Memory B cell (primary cell): ENCODE data around the gene C2CD3.

Source experiments
- ATAC-seq: fragments of 150-1000 bp; cut with Tn5 transposase; 2 replicates; pipeline ENCODE4 v1.10.0; 2021; ENCODE audit warnings: low read depth, mild to moderate bottlenecking, moderate library complexity
- DNase-seq, 2 donors: peaks; one replicate each; pipeline ENCODE4 v3.0.0; 2022; ENCODE audit warnings: low spot score in 2 of 2
- H3K27ac Mint-ChIP-seq: one replicate; pipeline ENCODE4 v1.8.0; 2022; ENCODE audit warnings: mild to moderate bottlenecking, moderate library complexity, mixed read lengths
- H3K27me3 Mint-ChIP-seq: one replicate; pipeline ENCODE4 v1.8.0; 2022; ENCODE audit warnings: mixed read lengths
- H3K36me3 Mint-ChIP-seq: one replicate; pipeline ENCODE4 v1.8.0; 2022; ENCODE audit warnings: mild to moderate bottlenecking, mixed read lengths
- H3K4me1 Mint-ChIP-seq: one replicate; pipeline ENCODE4 v1.8.0; 2022; ENCODE audit warnings: mixed read lengths
- H3K4me3 Mint-ChIP-seq: one replicate; pipeline ENCODE4 v1.8.0; 2022; ENCODE audit warnings: mild to moderate bottlenecking, moderate library complexity, mixed read lengths
- H3K9me3 Mint-ChIP-seq: one replicate; pipeline ENCODE4 v1.8.0; 2022; ENCODE audit warnings: mixed read lengths

Gene C2CD3

DNA sequence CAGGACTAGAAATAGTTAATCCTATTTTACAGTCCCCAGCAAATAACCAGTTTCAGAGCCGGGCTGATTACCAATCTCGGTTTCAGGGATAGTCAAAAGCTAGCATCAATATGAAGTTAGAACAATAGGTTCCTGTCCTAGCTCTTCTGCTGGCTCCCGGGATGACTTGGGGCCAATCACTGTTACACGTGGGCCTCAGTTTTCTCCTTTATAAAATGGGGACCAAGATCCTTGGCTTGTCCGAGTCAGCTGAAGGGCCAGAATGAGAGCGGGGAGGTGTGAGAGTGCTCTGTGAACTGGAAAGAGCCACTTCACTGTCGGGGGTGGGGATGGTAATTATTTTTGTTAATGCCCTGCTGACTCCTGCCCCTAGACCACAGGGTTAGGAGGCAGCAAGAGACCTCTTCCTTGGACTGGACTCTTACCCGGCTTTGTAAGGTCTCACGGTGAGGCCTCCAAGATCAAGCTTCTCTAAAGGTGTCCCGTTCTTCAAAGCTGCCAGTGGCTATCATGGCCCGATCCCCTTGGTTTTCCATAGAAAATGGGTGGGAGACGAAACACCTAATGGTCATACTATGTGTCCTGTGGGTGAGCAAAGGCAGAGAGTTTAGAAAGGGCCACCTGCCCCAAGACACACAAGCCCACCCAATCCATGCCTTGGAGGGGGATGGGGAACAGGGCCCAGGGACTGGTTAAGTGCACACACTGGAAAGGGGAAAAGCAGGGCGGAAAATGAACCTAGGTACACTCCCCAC is 189.6 kb downstream of the C2CD3 start:
- Mint-ChIP-seq H3K36me3 (peaks cover 52% of the 10 kb centered on the region), H3K9me3 (no peaks in the 10 kb centered on the region), H3K27ac (peak overlapping the region; percentile 98), H3K4me3 (peak overlapping the region; percentile 99), H3K4me1 (peaks cover 46% of the 10 kb centered on the region), H3K27me3 (no peaks in the 10 kb centered on the region)
- no peak for ATAC-seq
- DNase-seq = no peak

DNA sequence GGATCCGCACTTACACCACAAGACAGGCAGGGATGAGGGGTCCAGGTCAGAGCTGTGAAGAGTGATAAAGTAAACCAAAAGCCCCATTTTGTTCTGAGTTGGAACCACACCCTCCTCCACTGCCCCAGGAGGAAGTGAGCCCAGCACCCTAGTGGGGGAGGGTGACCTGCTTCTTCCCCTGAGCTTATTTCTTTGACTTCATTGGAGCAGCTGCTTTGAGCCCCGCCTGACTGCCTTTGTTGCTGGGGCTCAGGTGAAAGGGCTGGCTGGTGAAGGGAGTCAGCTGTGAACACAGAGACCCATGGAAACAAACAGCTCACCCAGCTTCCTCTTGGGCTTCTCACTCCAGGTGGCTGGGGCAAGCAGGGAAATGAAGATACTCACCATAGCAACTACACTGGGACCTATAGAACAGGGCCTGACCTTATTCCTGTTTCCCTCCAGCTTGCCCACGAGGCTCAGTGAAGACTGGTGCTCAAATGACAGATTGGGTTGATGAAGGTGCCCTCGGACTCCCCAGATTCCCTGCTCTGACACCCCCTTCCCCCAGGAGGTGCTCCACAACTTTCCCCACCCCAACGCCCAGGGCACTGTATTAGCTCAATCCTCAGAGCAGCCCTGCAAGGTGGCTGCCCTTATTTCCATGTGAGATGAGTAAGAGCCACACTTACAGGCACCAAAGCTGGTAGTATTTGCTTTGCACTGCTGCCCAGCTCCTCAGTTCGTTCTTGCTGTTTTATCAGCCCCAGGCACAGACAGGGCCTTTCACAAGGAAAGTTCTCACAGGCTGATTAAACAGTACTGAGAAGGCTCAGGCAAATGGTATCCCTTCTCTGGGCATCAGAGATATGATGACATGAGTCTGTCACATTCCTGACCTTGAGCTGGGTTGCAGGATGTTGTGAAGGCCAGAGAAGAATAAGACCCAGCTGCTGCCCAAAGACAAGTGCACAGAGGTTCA is 190.5 kb downstream of the C2CD3 start:
- Mint-ChIP-seq H3K9me3 (no peaks in the 10 kb centered on the region), H3K27me3 (no peaks in the 10 kb centered on the region), H3K4me3 (peak overlapping the region; percentile 99), H3K4me1 (peaks cover 54% of the 10 kb centered on the region), H3K27ac (peak overlapping the region; percentile 98), H3K36me3 (peaks cover 57% of the 10 kb centered on the region)
- DNase-seq (peak; percentile 72 to 89), ATAC-seq (peak; percentile 63)

DNA sequence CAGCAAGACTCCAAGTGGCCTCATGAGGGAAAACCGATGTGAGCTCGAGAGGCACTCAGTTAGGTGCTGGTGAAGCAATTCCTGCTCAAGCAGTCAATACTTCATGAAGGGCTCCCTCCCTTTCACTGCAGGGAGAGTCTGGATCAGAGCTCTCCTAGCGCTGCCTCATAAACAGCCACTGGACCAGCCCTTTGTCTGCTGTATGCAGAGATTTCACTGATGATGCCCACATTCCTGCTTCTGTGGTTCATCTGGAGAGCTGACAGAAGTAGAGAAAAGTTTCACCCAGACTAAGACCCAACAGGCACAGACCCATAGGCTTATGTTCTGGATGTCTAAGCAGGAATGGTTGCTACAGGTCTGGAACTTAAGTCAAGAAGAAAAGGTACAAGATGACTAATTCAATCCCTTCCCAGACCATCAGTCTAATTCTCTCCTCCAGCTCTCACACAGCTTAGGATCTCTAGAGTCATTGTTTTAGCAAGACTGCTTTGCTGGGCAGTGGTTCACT is 192.2 kb downstream of the C2CD3 start:
- no peaks in the 10 kb centered on the region for H3K9me3 Mint-ChIP-seq
- H3K27me3 Mint-ChIP-seq = no peaks in the 10 kb centered on the region
- ATAC-seq (no peak), DNase-seq (no peak)
- H3K27ac Mint-ChIP-seq = peak overlapping the region; percentile 98
- H3K4me1 Mint-ChIP-seq = peaks cover 62% of the 10 kb centered on the region
- peaks cover 66% of the 10 kb centered on the region for H3K36me3 Mint-ChIP-seq
- peak overlapping the region; percentile 99 for H3K4me3 Mint-ChIP-seq

DNA sequence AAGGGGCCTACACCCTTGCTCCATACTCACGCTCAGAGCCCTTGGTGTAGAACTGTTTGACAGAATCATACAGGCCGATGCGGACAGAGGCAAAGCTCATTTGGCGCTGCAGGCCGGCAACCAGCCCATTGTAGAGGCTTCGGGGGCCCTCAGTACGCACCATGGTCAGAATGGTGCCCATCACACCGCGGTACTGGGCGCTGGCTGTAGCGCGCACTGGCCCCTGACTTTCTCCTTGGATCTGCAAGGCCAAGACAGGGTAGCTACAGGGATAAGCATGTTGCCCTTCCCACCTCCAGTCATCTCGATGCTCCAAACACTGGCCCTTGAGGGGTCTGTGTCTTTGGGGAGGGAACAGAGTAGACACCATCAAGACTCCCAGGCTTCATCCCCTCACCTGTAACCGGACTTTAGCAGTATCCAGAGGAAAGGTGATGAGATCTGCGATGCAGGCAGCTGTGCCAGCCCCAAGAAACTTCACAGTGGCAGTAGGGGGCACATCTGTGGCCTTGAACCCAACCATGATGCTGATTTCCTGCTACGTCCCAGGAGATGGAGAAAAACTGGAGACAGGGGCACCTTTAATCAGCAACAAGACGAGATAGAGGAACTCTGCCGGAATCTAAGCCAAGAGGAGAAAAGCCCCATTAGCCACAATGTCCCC is 192.8 kb downstream of the C2CD3 start:
- DNase-seq = no peak
- H3K27me3 Mint-ChIP-seq = no peaks in the 10 kb centered on the region
- no peaks in the 10 kb centered on the region for H3K9me3 Mint-ChIP-seq
- H3K4me1 Mint-ChIP-seq = peaks cover 64% of the 10 kb centered on the region
- peak overlapping the region; percentile 99 for H3K4me3 Mint-ChIP-seq
- H3K36me3 Mint-ChIP-seq = peaks cover 67% of the 10 kb centered on the region
- no peak for ATAC-seq
- H3K27ac Mint-ChIP-seq = peak overlapping the region; percentile 98

DNA sequence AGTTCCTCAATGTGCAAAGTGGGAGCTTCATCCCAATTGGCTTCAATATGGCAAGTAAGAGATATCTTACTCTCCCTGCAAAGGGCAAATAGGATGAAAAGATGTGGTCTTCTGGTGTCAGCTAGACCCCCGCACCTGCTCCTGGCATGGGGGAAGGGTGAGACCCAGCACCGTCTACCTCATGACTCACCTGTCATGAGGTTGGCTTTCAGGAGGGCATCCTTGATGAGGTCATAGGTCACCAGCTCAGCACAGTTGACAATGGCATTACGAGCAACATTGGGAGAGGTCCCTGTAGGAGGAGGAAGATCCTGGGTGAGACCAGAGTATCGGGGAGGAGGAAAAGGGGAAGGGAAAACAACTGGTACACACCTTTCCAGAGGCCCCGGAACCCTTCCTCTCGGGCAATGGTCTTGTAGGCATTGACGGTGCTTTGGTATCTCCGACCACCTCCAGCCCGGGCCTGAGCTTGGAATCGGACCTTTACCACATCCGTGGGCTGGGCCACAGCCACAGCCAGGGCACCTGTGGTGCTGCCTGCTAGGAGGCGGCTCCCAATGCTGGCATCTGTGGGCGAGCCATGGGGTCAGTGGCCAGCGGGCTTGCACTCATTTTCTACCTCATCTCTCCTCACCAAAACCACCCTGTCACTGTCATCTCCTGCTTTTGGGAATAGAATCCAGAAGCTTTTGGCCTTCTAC is 194.2 kb downstream of the C2CD3 start:
- Mint-ChIP-seq H3K27ac (peak overlapping the region; percentile 98), H3K4me3 (peak overlapping the region; percentile 35), H3K4me1 (peaks cover 70% of the 10 kb centered on the region), H3K36me3 (peaks cover 60% of the 10 kb centered on the region), H3K27me3 (no peaks in the 10 kb centered on the region), H3K9me3 (no peaks in the 10 kb centered on the region)
- ATAC-seq (no peak), DNase-seq (no peak)

DNA sequence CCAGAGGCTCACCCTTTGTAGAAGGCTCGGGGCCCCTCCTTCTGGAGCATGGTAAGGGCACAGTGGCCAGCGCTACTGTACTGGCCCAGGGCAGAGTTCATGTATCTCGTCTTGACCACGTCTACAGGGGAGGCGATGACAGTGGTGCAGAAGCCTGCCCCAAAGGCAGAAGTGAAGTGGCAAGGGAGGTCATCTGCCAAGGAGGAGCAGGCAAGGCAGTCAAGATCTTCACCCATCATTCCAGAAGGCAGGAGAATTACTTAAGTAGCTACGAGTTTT is 195.4 kb downstream of the C2CD3 start:
- Mint-ChIP-seq H3K9me3 (no peaks in the 10 kb centered on the region), H3K27me3 (no peaks in the 10 kb centered on the region), H3K36me3 (peaks cover 49% of the 10 kb centered on the region), H3K4me3 (peak overlapping the region; percentile 4), H3K27ac (peak overlapping the region; percentile 98), H3K4me1 (peaks cover 73% of the 10 kb centered on the region)
- ATAC-seq (no peak), DNase-seq (no peak)

DNA sequence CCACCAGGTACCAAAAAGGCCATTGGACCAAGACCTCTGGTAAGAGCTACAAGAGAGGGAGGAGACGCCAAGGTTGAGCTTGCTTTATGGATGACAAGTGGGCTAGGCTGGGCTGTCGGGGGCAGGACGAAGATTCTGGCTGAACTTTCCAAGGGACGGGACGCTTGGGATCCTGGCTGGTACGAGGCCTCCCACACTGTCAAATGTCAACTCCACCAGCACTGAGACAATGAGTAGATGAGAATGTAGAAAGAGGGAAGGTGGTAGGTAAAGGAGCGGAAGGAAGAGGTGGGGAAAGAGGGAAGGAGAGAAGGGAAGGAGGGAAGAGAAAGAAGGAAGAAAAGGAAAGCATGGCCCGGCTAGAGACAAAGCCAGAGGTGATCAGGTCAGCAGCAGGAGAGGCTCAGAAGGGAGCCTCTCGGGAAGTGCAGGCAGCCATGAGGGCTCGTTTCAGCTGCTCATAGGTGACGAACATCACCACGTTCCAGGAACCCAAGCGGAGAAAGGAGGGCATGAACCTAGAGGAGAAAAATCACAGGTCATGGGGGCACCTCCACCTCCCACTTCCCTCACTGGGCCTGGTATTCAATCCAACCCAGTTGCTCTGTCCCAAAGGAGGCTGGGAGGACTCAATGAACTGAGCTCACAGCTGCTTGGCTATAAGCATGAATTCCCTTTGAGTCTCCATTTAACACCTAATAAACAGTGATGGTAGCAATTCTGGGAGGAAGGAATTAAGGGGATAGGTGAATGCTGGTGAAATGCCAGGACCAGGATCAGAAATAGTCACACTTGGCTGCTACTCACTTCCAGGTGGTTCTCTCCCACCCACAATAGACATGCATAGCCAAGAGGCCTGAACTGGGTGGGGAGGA is 196.0 kb downstream of the C2CD3 start:
- Mint-ChIP-seq H3K9me3 (no peaks in the 10 kb centered on the region), H3K27ac (peak overlapping the region; percentile 98), H3K36me3 (peaks cover 43% of the 10 kb centered on the region), H3K27me3 (no peaks in the 10 kb centered on the region), H3K4me3 (peak overlapping the region; percentile 22), H3K4me1 (peaks cover 74% of the 10 kb centered on the region)
- no peak for ATAC-seq
- DNase-seq = no peak

DNA sequence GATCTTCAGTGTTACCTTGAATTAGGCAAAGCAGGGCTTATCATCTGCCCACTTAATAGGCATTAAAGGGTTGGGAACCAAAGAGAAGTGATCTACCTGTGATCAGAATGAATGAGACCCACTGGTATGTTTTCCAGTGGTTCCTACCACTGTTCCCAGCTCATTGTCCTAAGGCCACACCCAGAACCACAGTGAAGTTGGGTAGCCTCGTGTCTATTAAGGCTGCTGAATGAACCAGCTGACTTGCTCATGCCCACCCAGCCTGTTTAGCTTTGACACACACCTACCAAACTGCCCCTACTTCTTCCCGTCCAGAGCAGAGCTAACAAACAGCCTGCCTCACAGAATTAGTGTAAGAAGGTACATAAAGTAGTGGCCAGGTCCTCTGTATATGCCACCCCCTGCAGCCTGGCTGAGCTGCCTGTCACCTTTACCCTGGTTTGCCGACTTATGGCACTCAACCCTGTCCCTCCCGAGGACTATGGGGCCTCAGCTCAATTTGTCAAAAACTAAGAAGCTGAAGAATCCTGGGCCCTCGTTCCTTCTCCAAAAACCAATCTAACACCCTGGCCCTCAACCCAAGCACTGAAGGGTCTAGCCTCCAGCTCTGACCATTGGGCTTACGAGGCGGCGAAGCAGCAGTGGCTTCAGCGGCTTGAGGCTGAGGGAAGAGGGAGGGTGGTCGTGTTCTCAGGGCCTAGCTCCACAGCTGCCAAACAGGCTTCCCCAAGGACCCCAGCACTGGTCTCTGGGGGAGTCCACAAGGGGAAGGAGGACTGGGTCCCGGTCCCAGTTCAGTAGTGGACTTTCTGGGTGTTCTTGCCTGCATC is 198.0 kb downstream of the C2CD3 start:
- Mint-ChIP-seq H3K4me1 (peaks cover 79% of the 10 kb centered on the region), H3K4me3 (peak overlapping the region; percentile 1), H3K27ac (peak overlapping the region; percentile 98), H3K27me3 (no peaks in the 10 kb centered on the region), H3K9me3 (no peaks in the 10 kb centered on the region), H3K36me3 (peaks cover 31% of the 10 kb centered on the region)
- DNase-seq (no peak), ATAC-seq (peak; percentile 2)

DNA sequence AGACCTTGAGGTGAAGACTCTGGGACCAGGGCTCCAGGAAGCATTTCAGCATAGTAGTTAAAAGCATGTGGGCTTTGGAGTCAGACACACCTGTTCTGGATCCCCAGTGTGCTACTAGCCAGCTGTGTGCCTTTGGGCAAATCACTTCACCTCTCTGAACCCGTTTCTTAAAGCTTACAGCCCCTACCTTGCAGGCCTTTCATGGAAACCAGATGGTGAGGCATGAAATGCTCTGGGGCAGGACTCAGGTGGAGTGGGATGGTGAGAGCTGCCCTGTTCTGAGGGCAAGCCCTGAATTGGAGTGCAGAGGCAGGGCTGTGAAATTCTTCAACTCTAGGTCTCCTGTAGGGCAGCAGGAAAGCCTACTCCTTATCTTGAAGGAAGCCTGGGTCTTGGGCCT is 198.6 kb downstream of the C2CD3 start:
- ATAC-seq = no peak
- Mint-ChIP-seq H3K4me1 (peaks cover 72% of the 10 kb centered on the region), H3K9me3 (no peaks in the 10 kb centered on the region), H3K27me3 (no peaks in the 10 kb centered on the region), H3K36me3 (peaks cover 24% of the 10 kb centered on the region), H3K27ac (peak overlapping the region; percentile 98), H3K4me3 (no peak overlapping the region)
- DNase-seq = no peak

DNA sequence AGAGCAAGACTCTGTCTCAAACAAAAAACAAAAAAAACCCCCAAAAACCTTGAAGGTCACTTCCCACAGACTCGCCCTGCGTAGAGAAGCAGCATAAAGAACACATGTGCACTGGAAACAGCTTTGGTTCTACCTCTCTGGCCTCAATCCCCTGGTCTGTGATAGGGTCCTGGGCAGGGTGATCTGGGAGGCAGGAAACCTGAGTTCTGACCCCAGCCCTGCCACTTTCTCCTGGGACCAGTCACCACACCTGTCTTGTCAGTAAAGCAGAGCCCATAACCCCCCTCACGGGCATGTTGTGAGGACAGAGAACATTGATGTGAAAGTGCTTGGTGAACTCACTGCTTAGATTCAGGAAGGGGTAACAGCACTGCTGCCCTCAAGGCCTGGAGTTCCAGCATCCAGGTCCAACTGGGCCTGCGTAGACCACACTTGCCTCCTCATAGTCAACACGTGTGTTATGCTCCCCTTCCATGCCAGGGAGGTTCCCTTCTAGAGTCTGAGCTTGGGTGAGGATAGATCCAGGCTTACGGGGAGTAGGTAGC is 199.6 kb downstream of the C2CD3 start:
- Mint-ChIP-seq H3K36me3 (peaks cover 16% of the 10 kb centered on the region), H3K27ac (peak overlapping the region; percentile 98), H3K4me1 (peaks cover 65% of the 10 kb centered on the region), H3K27me3 (no peaks in the 10 kb centered on the region), H3K9me3 (no peaks in the 10 kb centered on the region), H3K4me3 (no peak overlapping the region)
- peak; percentile 23 for ATAC-seq
- DNase-seq = peak in 1 of 2 donors; percentile 52

DNA sequence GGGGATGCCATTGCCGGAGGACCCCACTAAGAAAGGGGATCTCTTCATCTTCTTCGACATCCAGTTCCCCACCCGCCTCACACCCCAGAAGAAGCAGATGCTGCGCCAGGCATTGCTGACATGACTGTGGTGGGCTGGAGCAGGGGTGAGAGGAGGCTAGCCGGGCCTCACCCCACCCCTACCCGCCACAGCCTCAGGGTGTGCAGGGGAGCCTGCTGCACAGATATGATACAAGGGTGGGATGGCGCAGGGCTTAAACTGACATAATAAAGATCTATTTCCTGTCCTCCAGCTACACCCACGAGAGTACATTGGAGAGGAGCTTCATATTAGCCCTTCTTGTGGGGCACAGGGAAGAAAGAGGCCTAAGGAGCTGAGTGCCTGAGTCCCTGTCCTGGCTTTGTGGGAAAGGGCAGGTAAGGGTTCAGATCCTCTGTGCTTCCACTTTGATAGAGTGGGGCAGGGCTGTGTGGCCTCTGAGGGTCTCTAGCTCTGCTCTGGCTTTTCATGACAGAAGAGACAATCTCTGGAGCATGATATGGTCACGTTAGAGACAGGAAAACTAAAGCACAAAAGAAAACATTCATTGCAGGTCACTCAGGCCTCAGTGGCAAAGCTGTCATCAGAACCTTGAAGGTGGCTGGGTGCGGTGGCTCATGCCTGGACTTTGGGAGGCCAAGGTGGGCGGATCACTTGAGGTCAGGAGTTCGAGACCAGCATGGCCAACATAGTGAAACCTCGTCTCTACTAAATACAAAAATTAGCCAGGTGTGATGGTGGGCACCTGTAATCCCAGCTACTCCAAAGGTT is 200.6 kb downstream of the C2CD3 start:
- H3K9me3 Mint-ChIP-seq = no peaks in the 10 kb centered on the region
- no peak for DNase-seq
- peaks cover 10% of the 10 kb centered on the region for H3K36me3 Mint-ChIP-seq
- no peak for ATAC-seq
- H3K27ac Mint-ChIP-seq = peak overlapping the region; percentile 98
- H3K4me1 Mint-ChIP-seq = peaks cover 60% of the 10 kb centered on the region
- H3K27me3 Mint-ChIP-seq = no peaks in the 10 kb centered on the region
- no peak overlapping the region for H3K4me3 Mint-ChIP-seq
